ENCODE data around the gene LTB4R2.

LTB4R2 gene, protein sequence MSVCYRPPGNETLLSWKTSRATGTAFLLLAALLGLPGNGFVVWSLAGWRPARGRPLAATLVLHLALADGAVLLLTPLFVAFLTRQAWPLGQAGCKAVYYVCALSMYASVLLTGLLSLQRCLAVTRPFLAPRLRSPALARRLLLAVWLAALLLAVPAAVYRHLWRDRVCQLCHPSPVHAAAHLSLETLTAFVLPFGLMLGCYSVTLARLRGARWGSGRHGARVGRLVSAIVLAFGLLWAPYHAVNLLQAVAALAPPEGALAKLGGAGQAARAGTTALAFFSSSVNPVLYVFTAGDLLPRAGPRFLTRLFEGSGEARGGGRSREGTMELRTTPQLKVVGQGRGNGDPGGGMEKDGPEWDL

DNA sequence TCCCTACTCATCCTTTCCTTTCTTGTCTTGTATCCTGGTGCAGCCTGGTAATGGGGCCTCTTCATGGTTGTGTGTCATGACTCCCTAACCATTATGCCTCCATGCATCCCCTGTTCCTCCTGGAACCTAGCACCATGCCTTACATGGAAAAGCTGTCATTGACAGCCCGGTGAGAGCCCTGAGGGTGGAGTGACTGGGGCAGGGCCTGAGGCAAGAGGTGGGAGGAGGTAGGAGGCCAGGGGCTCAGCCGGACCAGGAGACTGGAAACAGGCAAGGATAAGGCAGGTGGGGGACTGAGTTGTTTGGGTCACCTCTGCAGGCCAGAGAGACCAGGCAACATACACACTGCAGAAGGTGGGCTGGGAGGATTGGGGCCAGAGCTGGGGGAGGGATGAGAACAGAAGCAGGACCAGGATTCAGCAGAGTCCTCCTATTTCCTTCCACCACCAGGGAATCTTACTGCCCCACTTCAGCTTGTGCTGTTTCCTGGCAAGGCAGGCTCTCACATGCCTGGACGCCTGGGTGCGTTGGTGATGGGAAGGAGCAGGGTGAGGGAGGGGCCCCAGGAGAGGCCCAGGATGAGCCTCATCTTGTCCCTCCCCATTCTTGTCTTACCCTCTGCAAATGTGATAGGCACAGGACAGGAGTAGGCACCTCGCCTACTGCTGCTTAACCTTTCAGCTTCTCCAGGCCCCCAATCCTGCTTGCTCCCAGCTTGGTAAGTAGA is at the start of gene LTB4R2:
Gene LTB4R2 (plus strand): TSS at position 603 of the 727 bp plus-strand sequence. CDS start 525 bp downstream, outside the sequence.
- Histone ChIP-seq H3K4me3 (ENCODE audit: low read depth, low read length) (no peak within 1 kb of the TSS), H3K36me3 (ENCODE audit: control insufficient read depth, insufficient read depth, low read length) (peaks cover 20% of the 10 kb centered on the region), H3K4me1 (ENCODE audit: control insufficient read depth, insufficient read depth, low read length) (no peaks in the 10 kb centered on the region), H3K9ac (ENCODE audit: low read depth, low read length) (no peak within 1 kb of the TSS), H3K27me3 (ENCODE audit: control insufficient read depth, insufficient read depth, low read length) (no peaks in the 10 kb centered on the region), H3K9me3 (ENCODE audit: control insufficient read depth, insufficient read depth, low read length) (no peaks in the 10 kb centered on the region)

DNA sequence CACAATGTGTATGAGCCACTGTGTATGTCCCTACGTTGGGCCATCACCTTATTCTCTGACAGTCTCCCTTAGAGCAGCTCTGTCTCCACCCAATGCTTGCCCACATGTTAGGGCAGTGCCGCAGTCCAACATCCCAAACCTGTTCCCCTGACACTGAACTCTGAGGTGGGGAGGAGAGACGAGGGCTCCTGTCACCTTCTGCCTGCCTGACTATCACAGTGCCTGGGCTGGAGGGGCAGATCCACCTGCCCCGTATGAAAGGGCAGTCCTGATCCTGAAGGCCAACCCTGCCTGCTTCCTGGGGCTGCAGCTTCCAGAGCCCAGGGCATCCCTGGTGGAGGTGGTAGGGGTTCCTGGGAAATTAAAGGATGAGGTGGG is 49.2 kb upstream of the LTB4R2 start:
- Histone ChIP-seq H3K27me3 (ENCODE audit: control insufficient read depth, insufficient read depth, low read length) (no peaks in the 10 kb centered on the region), H3K9me3 (ENCODE audit: control insufficient read depth, insufficient read depth, low read length) (no peaks in the 10 kb centered on the region), H3K4me3 (ENCODE audit: low read depth, low read length) (no peak overlapping the region), H3K4me1 (ENCODE audit: control insufficient read depth, insufficient read depth, low read length) (no peaks in the 10 kb centered on the region), H3K9ac (ENCODE audit: low read depth, low read length) (no peak overlapping the region), H3K36me3 (ENCODE audit: control insufficient read depth, insufficient read depth, low read length) (peaks cover 5% of the 10 kb centered on the region)

DNA sequence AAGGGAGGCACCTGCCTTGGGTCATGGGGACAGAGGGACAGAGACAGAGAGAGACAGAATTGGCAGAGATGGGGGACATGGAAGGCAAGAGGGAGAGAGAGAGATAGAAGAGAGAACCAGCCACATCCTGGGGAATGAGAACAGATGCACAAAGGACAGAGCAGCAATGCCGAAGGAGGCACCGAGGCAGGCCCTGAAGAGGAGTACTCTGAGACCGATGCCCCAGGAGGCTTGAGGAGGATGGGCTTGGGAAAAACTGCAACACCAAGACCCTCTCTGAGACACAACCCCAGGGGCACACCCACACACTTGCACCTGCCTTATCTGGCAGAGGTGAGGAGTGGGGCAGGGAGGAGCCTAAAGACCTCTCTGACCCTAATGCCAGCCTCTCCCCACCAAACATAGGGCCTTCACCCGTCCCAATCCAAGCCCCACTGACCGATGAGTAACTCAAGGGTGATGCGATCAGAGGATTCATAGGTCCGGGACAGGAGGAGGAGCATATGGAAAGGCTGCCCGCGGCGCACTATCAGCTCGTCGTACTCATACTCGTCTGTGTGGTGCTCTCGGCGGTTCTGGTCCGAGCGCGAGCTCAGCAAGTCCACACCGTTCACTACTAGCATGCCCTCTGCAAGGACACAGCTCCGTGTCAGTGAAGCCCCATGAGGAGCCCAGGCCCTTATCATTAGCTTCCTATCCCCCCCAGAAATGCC is 48.5 kb upstream of the LTB4R2 start:
- H3K4me1 ChIP-seq (ENCODE audit: control insufficient read depth, insufficient read depth, low read length): no peaks in the 10 kb centered on the region

DNA sequence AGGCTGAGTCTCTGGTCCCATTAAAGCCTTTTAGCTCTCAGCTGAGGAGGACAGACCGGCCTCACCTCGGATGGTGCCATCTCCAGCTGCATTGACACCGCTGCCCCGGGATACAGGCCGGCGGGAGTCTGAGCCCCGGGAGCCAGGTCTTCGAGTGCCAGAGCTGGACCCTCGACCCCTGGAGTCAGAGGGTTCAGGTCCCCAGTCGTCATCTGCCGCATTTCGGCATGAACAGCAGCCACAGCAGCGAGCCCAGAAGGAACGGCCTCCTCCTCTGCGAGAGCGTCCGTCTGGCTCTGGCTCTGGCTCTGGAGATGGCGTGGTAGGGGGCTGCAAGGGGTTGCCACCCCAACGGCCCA is 48.0 kb upstream of the LTB4R2 start:
- no peaks in the 10 kb centered on the region for H3K27me3 ChIP-seq (ENCODE audit: control insufficient read depth, insufficient read depth, low read length)
- no peak overlapping the region for H3K9ac ChIP-seq (ENCODE audit: low read depth, low read length)
- H3K36me3 ChIP-seq (ENCODE audit: control insufficient read depth, insufficient read depth, low read length): peaks cover 14% of the 10 kb centered on the region
- H3K4me1 ChIP-seq (ENCODE audit: control insufficient read depth, insufficient read depth, low read length): no peaks in the 10 kb centered on the region
- no peak overlapping the region for H3K4me3 ChIP-seq (ENCODE audit: low read depth, low read length)
- no peaks in the 10 kb centered on the region for H3K9me3 ChIP-seq (ENCODE audit: control insufficient read depth, insufficient read depth, low read length)

More for the DNA sequence above, 48.5 kb upstream of the LTB4R2 start:
- Histone ChIP-seq H3K9ac (ENCODE audit: low read depth, low read length) (no peak overlapping the region), H3K36me3 (ENCODE audit: control insufficient read depth, insufficient read depth, low read length) (peaks cover 8% of the 10 kb centered on the region), H3K9me3 (ENCODE audit: control insufficient read depth, insufficient read depth, low read length) (no peaks in the 10 kb centered on the region), H3K4me3 (ENCODE audit: low read depth, low read length) (no peak overlapping the region), H3K27me3 (ENCODE audit: control insufficient read depth, insufficient read depth, low read length) (no peaks in the 10 kb centered on the region)

DNA sequence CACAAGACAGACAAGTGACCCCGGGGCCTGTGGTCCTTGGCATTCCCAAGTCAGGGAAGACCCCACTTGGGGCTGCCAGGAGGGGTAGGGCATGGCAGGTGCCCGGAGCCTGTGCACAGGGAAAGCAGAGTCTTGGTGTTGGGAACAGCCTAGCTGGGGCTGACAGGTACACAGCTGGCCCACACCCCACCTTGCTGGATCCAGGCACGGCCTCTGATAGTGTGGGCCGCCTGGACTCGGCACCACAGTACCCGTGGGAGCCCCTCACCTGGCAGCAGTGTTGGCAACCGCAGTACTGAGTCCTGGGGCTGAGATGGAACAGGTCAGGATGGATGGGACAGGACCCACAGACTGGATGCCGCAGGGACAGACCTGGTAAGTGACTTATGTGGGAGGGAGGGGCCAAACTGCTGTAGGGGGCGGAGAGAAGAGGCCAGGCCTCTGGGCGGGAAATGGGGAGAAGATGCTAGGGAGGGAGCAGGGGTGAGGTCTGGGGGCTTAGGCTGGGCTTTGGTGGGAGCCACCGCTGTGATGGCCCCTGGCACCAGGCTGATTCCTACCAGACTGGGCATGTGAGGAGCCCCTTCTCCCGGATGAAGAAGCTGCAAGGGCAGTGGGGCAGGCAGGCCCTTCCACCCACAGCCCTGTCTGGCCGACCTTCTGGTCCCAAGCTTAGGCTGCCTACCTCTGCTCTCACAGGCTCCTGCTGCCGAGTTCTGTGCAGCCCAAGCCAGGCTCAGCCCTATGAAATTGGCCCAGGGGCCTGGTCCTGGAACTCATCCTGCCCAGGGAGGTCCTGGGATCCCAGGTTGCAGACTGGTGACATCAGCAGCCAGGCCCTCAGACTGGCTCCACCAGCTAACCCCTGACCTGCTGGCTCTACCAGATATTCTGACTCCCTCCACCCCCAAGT is 46.9 kb upstream of the LTB4R2 start, which contains the start of gene TGM1:
Gene TGM1 (minus strand): TSS at position 357 of the 913 bp plus-strand sequence. CDS start 825 bp downstream, outside the sequence.
- H3K36me3 ChIP-seq (ENCODE audit: control insufficient read depth, insufficient read depth, low read length): peaks cover 14% of the 10 kb centered on the region
- no peaks in the 10 kb centered on the region for H3K4me1 ChIP-seq (ENCODE audit: control insufficient read depth, insufficient read depth, low read length)
- H3K4me3 ChIP-seq (ENCODE audit: low read depth, low read length): no peak within 1 kb of the TSS
- H3K9me3 ChIP-seq (ENCODE audit: control insufficient read depth, insufficient read depth, low read length): no peaks in the 10 kb centered on the region
- H3K9ac ChIP-seq (ENCODE audit: low read depth, low read length): no peak within 1 kb of the TSS
- H3K27me3 ChIP-seq (ENCODE audit: control insufficient read depth, insufficient read depth, low read length): no peaks in the 10 kb centered on the region

DNA sequence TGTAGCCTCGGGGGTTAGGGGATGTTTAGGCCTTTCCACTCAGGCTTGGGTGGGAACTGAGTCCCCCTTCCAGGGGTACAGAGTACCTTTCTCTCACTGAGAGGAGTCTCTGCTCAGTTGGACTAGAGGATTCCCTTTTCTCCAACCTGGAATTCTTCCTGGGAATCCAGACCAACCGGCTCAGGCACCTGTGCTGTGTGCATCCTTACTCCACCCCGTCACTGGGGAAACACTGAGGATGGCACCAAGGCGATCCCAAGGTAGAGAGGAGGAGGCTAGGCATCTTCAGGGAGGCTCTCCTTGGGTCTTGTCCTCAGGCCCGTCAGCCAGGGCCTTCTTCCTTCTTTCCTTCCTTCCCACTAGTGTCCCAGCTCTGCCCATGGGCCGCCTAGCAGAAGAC is 46.1 kb upstream of the LTB4R2 start:
- Histone ChIP-seq H3K27me3 (ENCODE audit: control insufficient read depth, insufficient read depth, low read length) (no peaks in the 10 kb centered on the region), H3K9ac (ENCODE audit: low read depth, low read length) (no peak overlapping the region), H3K4me3 (ENCODE audit: low read depth, low read length) (no peak overlapping the region), H3K9me3 (ENCODE audit: control insufficient read depth, insufficient read depth, low read length) (no peaks in the 10 kb centered on the region), H3K4me1 (ENCODE audit: control insufficient read depth, insufficient read depth, low read length) (no peaks in the 10 kb centered on the region), H3K36me3 (ENCODE audit: control insufficient read depth, insufficient read depth, low read length) (peaks cover 18% of the 10 kb centered on the region)

DNA sequence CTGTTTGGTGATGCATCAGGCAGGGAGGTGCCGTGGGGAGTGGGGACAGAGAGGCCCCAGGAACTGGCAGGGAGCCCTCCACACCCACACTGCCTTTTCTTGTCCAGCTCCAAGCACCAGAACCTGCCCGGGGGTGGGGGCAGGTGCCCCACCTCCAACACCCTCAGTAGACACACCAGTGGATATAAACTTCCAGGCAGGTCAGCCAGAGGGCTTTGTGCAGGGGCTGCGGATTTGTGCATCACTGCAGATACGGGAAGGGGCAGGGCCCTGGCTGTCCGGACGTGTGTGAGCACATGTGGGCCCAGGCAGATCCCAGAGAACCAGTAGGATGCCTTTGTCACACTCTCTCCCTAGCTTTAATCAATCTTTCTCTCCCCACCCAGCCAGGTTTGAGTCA is 45.6 kb upstream of the LTB4R2 start:
- Histone ChIP-seq H3K9me3 (ENCODE audit: control insufficient read depth, insufficient read depth, low read length) (no peaks in the 10 kb centered on the region), H3K4me1 (ENCODE audit: control insufficient read depth, insufficient read depth, low read length) (no peaks in the 10 kb centered on the region), H3K4me3 (ENCODE audit: low read depth, low read length) (no peak overlapping the region), H3K9ac (ENCODE audit: low read depth, low read length) (no peak overlapping the region), H3K36me3 (ENCODE audit: control insufficient read depth, insufficient read depth, low read length) (peaks cover 20% of the 10 kb centered on the region), H3K27me3 (ENCODE audit: control insufficient read depth, insufficient read depth, low read length) (no peaks in the 10 kb centered on the region)

DNA sequence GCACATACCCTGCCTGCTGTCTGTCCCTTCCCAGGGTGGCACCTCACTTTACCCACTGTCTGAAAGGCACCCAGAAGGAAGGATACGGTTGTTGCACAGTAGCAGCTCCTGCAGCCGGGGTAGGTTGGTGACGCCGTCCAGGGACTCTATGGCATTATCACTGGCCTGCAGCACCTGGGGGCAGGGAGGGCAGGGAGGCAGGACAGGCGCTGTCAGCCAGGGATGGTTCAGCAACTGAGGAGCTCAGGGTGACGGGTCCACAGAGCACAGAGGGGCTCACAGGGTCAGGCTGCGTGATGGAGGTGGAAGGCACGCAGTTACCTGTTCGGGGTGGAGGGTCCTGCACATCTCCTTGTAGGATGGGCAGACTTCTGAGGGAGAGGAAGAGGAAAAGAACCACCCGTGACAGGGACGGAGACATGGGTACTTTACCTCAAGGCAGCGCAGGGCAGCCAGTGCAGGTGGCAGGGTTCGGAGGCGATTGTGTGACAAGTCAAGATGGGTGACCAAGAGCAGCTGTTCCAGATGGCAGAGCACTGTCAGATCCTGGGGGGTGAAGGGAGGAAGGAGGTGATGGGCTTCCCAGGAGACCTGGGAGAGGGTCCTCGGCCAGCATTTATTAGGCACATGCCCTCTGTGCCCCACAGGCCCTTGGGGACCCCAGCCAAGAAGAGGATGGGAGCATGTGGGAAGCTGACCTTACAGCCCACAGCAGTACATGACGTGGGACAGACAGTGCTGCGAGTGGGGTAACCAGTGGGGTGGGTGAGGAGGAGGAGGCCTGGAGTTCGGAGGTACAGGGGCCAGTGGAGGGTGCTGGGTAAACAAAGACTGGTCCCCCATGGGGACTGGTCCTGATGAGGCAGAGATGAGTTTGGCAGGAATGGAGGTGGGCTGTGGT is 43.3 kb upstream of the LTB4R2 start:
- H3K4me1 ChIP-seq (ENCODE audit: control insufficient read depth, insufficient read depth, low read length): no peaks in the 10 kb centered on the region
- H3K27me3 ChIP-seq (ENCODE audit: control insufficient read depth, insufficient read depth, low read length): no peaks in the 10 kb centered on the region
- H3K9ac ChIP-seq (ENCODE audit: low read depth, low read length): no peak overlapping the region
- H3K9me3 ChIP-seq (ENCODE audit: control insufficient read depth, insufficient read depth, low read length): no peaks in the 10 kb centered on the region
- H3K4me3 ChIP-seq (ENCODE audit: low read depth, low read length): no peak overlapping the region
- peaks cover 20% of the 10 kb centered on the region for H3K36me3 ChIP-seq (ENCODE audit: control insufficient read depth, insufficient read depth, low read length)

DNA sequence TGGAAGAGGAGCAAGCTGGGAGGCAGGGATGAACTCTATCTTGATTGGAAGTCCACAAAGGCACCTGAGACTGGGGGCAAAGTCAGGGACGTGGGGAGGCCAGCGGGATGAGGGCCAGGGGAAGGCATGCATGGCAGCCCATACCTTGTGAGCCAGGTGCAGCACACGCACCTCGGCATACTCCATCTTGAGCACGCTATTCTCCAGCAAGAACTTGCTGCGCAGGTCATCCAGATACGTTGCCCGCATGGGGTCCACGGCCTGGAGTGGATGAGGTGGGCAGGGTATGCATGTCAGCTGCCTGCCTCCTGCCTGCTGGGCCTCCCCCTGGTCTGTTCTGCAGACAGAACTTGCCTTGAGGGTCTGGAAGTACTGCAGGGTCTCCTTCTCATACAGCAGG is 42.4 kb upstream of the LTB4R2 start:
- Histone ChIP-seq H3K9ac (ENCODE audit: low read depth, low read length) (no peak overlapping the region), H3K4me3 (ENCODE audit: low read depth, low read length) (no peak overlapping the region), H3K4me1 (ENCODE audit: control insufficient read depth, insufficient read depth, low read length) (peaks cover 3% of the 10 kb centered on the region)

DNA sequence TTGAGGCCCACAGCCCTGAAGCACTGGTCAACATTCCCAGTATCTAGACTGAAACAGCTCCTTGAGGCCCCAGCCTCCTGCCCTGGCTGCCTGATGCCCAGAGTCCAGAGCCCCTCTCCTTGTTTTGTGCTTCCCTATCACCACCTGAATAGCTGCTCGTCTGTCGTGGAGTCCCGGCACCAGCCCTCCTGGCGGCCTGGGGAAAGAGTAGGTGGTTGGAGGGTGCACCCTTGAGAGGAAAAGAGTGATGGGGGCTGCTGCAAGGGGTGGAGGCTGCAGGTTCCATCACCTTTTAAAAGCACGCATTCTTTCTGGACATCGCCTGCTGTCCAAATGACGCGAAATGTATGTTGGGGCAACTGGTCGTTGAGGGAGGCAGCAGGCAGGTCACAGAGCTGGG is 41.7 kb upstream of the LTB4R2 start:
- H3K36me3 ChIP-seq (ENCODE audit: control insufficient read depth, insufficient read depth, low read length): peaks cover 20% of the 10 kb centered on the region
- H3K27me3 ChIP-seq (ENCODE audit: control insufficient read depth, insufficient read depth, low read length): no peaks in the 10 kb centered on the region
- H3K4me3 ChIP-seq (ENCODE audit: low read depth, low read length): no peak overlapping the region
- H3K9me3 ChIP-seq (ENCODE audit: control insufficient read depth, insufficient read depth, low read length): no peaks in the 10 kb centered on the region
- no peak overlapping the region for H3K9ac ChIP-seq (ENCODE audit: low read depth, low read length)
- H3K4me1 ChIP-seq (ENCODE audit: control insufficient read depth, insufficient read depth, low read length): peaks cover 3% of the 10 kb centered on the region

More for the DNA sequence above, 42.4 kb upstream of the LTB4R2 start:
- H3K27me3 ChIP-seq (ENCODE audit: control insufficient read depth, insufficient read depth, low read length): no peaks in the 10 kb centered on the region
- no peaks in the 10 kb centered on the region for H3K9me3 ChIP-seq (ENCODE audit: control insufficient read depth, insufficient read depth, low read length)
- H3K36me3 ChIP-seq (ENCODE audit: control insufficient read depth, insufficient read depth, low read length): peaks cover 20% of the 10 kb centered on the region

Measured in iPS-15b (cell line).